SK-N-SH treated with all-trans-retinoic acid at 6 μM for 48 hours (cell line): ENCODE data around the gene AUNIP.

Experiments used
- ARNTL ChIP-seq: fragments of 450-650 bp; formaldehyde crosslinking; IDR thresholded peaks from 2 replicates; pipeline ENCODE4 v1.5.0; 2020; ENCODE audit warnings: low read depth, mild to moderate bottlenecking, moderate library complexity, borderline replicate concordance
- CREB5 ChIP-seq: fragments of 250-450 bp; sonication (Bioruptor Pico); IDR thresholded peaks from 2 replicates; pipeline ENCODE4 v1.5.1; 2020; ENCODE audit warnings: low read depth, mild to moderate bottlenecking, moderate library complexity
- CSRNP3 ChIP-seq: fragments of 250-450 bp; sonication (Bioruptor Pico); IDR thresholded peaks from 2 replicates; pipeline ENCODE4 v1.5.1; 2021; ENCODE audit warnings: mild to moderate bottlenecking, moderate library complexity
- PATZ1 ChIP-seq: fragments of 250-450 bp; sonication (Bioruptor Pico); IDR thresholded peaks from 2 replicates; pipeline ENCODE4 v1.8.0; 2020; ENCODE audit warnings: mild to moderate bottlenecking, moderate library complexity, borderline replicate concordance
- POU6F1 ChIP-seq: fragments of 250-450 bp; sonication (Bioruptor Pico); IDR thresholded peaks from 2 replicates; pipeline ENCODE4 v1.8.0; 2021; ENCODE audit warnings: low read depth, mild to moderate bottlenecking, moderate library complexity, borderline replicate concordance
- PPARA ChIP-seq: fragments of 250-450 bp; sonication (Bioruptor Pico); IDR thresholded peaks from 2 replicates; pipeline ENCODE4 v1.5.0; 2020; ENCODE audit warnings: mild to moderate bottlenecking, borderline replicate concordance
- SNAI2 ChIP-seq: fragments of 250-450 bp; sonication (Bioruptor Pico); IDR thresholded peaks from 2 replicates; pipeline ENCODE4 v1.5.0; 2020; ENCODE audit warnings: mild to moderate bottlenecking, moderate library complexity
- TCF4 ChIP-seq: fragments of 250-450 bp; sonication (Bioruptor Pico); IDR thresholded peaks from 2 replicates; pipeline ENCODE4 v1.8.0; 2021; ENCODE audit warnings: mild to moderate bottlenecking, moderate library complexity, borderline replicate concordance
- TOX ChIP-seq: fragments of 250-450 bp; sonication (Bioruptor Pico); IDR thresholded peaks from 2 replicates; pipeline ENCODE4 v1.8.0; 2021; ENCODE audit warnings: mild to moderate bottlenecking, moderate library complexity, borderline replicate concordance
- ZC3H10 ChIP-seq: fragments of 250-450 bp; sonication (Bioruptor Pico); IDR thresholded peaks from 2 replicates; pipeline ENCODE4 v1.5.1; 2021; ENCODE audit warnings: mild to moderate bottlenecking, moderate library complexity
- ZFP3 ChIP-seq: fragments of 250-450 bp; sonication (Bioruptor Pico); IDR thresholded peaks from 2 replicates; pipeline ENCODE4 v1.5.0; 2020; ENCODE audit warnings: mild to moderate bottlenecking, moderate library complexity
- ZNF70 ChIP-seq: fragments of 450-650 bp; formaldehyde crosslinking; IDR thresholded peaks from 2 replicates; pipeline ENCODE4 v1.5.0; 2020; ENCODE audit warnings: mild to moderate bottlenecking, moderate library complexity
- TF ChIP-seq, protein P1 (sequence below): fragments of 250-450 bp; sonication (Bioruptor Pico); IDR thresholded peaks from 2 replicates; pipeline ENCODE4 v1.5.0; 2020; ENCODE audit warnings: mild to moderate bottlenecking, moderate library complexity

DNA sequence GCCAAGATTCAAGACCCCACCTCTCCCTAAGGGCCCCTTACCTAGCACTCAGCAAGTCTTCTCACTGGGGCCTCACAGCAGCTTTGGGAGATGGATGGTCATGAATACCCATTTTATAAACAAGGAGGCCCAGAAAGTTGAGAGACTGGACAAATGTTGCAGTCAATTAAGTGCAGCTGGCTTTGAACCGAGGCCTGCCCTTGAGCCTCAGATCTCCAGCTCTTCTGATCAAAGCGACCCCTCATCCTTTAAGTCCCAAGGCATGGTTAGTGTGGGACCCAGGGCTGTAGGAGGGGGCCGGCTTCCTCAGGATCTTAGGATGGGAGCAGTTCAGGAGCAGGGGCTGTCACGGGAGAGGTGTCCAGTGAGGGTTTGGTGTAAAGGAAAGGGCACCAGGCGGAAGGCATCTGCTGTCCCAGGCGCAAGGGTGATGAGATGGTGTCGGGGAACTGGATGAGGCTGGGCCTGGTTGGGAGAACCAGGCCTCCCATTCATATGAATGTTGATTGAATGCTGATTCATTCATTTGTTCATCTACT, 44.6 kb downstream of the AUNIP start:
- TF ChIP-seq ARNTL (no peak), PATZ1 (no peak), PPARA (CRISPR knock-in tag) (no peak), TCF4 (CRISPR knock-in tag) (no peak), POU6F1 (CRISPR knock-in tag) (no peak), SNAI2 (CRISPR knock-in tag) (no peak), ZFP3 (CRISPR knock-in tag) (no peak), ZNF70 (CRISPR knock-in tag) (no peak), ZC3H10 (CRISPR knock-in tag) (no peak), TOX (no peak), CREB5 (CRISPR knock-in tag) (no peak), CSRNP3 (CRISPR knock-in tag) (no peak)
- TF ChIP-seq, protein P1, sequence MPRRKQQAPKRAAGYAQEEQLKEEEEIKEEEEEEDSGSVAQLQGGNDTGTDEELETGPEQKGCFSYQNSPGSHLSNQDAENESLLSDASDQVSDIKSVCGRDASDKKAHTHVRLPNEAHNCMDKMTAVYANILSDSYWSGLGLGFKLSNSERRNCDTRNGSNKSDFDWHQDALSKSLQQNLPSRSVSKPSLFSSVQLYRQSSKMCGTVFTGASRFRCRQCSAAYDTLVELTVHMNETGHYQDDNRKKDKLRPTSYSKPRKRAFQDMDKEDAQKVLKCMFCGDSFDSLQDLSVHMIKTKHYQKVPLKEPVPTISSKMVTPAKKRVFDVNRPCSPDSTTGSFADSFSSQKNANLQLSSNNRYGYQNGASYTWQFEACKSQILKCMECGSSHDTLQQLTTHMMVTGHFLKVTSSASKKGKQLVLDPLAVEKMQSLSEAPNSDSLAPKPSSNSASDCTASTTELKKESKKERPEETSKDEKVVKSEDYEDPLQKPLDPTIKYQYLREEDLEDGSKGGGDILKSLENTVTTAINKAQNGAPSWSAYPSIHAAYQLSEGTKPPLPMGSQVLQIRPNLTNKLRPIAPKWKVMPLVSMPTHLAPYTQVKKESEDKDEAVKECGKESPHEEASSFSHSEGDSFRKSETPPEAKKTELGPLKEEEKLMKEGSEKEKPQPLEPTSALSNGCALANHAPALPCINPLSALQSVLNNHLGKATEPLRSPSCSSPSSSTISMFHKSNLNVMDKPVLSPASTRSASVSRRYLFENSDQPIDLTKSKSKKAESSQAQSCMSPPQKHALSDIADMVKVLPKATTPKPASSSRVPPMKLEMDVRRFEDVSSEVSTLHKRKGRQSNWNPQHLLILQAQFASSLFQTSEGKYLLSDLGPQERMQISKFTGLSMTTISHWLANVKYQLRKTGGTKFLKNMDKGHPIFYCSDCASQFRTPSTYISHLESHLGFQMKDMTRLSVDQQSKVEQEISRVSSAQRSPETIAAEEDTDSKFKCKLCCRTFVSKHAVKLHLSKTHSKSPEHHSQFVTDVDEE: no peak
